ENCODE results near the gene CCDC87.

The CCDC87 gene

DNA sequence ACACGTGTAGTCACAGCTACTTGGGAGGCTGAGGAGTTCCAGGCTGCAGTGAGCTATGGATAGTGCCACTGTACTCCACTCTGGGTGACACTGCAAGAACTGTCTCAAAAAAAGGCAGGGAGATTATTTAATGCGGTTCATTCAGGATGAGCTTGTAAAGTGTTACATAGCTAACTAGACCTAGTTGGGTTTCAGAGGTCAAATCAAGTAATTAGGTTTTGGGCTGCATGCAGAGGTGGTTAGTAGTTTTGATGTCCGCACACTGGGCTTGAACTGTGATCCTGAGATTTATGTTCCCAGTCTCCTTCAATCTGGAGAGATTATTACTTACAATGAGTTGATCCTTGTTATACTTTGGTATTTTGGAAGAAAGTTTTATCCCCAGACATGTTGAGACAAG, 43.5 kb upstream of the CCDC87 start:
- no peak for DNase-seq (ENCODE audit: low spot score)
- in situ Hi-C loops (cut with MboI; ENCODE audit: low sequenced_read_pairs, unreplicated experiment): no loop called here
- TF ChIP-seq, protein P1, sequence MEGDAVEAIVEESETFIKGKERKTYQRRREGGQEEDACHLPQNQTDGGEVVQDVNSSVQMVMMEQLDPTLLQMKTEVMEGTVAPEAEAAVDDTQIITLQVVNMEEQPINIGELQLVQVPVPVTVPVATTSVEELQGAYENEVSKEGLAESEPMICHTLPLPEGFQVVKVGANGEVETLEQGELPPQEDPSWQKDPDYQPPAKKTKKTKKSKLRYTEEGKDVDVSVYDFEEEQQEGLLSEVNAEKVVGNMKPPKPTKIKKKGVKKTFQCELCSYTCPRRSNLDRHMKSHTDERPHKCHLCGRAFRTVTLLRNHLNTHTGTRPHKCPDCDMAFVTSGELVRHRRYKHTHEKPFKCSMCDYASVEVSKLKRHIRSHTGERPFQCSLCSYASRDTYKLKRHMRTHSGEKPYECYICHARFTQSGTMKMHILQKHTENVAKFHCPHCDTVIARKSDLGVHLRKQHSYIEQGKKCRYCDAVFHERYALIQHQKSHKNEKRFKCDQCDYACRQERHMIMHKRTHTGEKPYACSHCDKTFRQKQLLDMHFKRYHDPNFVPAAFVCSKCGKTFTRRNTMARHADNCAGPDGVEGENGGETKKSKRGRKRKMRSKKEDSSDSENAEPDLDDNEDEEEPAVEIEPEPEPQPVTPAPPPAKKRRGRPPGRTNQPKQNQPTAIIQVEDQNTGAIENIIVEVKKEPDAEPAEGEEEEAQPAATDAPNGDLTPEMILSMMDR (IDR thresholded peaks at IDR 0.05; ENCODE audit: borderline replicate concordance, control extremely low read depth, extremely low read depth, insufficient read depth, missing control alignments): no peak

GRCh38 chr11:66632952-66633351, 40.1 kb upstream of the CCDC87 start:
- in situ Hi-C loops (cut with MboI; ENCODE audit: low sequenced_read_pairs, unreplicated experiment): no loop called here
- no peak for DNase-seq (ENCODE audit: low spot score)
- TF ChIP-seq, protein P1 (IDR thresholded peaks at IDR 0.05; ENCODE audit: borderline replicate concordance, control extremely low read depth, extremely low read depth, insufficient read depth, missing control alignments): no peak

- TF ChIP-seq, protein P1 (IDR thresholded peaks at IDR 0.05; ENCODE audit: borderline replicate concordance, control extremely low read depth, extremely low read depth, insufficient read depth, missing control alignments): no peak
- no peak for DNase-seq (ENCODE audit: low spot score)
- in situ Hi-C loops (cut with MboI; ENCODE audit: low sequenced_read_pairs, unreplicated experiment): no loop called here
These were observed 39.0 kb upstream of the CCDC87 start for GRCh38 chr11:66631883-66632282.

DNA sequence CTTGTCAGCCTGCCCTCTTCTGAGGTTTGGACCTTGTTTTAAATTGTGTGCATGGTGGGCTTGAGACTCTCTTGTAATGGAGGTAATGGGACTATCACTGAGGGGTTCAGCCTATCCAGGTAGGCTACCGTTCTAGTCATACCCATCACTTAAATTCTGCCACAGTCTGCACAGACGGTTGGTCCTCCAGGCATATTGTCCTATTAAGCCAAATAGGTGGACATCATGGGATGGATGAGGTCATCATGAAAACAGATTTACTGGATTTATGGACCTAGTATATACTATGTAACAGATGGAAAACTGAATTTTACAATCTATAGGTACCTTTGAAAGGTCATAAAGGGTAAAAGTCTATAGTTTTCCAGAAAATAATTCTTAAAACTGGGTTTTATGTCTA, 36.5 kb upstream of the CCDC87 start:
- TF ChIP-seq, protein P1 (IDR thresholded peaks at IDR 0.05; ENCODE audit: borderline replicate concordance, control extremely low read depth, extremely low read depth, insufficient read depth, missing control alignments): no peak
- DNase-seq (ENCODE audit: low spot score): no peak
- in situ Hi-C loops (cut with MboI; ENCODE audit: low sequenced_read_pairs, unreplicated experiment): no loop called here

- no peak for DNase-seq (ENCODE audit: low spot score)
- in situ Hi-C loops (cut with MboI; ENCODE audit: low sequenced_read_pairs, unreplicated experiment): no loop called here
- TF ChIP-seq, protein P1 (IDR thresholded peaks at IDR 0.05; ENCODE audit: borderline replicate concordance, control extremely low read depth, extremely low read depth, insufficient read depth, missing control alignments): no peak
These were observed 35.3 kb upstream of the CCDC87 start for GRCh38 chr11:66628061-66628603.

DNA sequence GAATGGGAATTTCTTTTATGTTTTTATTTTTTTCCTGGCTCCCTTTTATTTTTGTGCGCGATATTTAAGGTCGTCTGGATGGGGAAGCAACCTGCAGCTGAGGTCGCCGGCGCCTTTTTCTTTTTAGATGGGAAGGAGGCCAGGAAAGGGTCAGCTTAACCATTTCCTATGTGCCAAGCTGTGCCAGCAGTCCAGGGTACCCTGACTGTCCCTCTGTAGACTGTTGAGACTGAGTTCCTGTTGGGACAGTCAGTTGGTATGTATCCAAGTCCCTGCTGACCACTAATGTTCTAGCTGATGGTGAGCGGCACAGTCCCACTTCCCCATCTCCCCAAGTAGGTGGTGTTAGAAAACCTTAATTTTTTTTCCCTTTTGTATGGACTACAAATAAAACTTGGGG, 34.1 kb upstream of the CCDC87 start:
- TF ChIP-seq, protein P1 (IDR thresholded peaks at IDR 0.05; ENCODE audit: borderline replicate concordance, control extremely low read depth, extremely low read depth, insufficient read depth, missing control alignments): no peak
- DNase-seq (ENCODE audit: low spot score): no peak
- in situ Hi-C loops (cut with MboI; ENCODE audit: low sequenced_read_pairs, unreplicated experiment): no loop called here

DNA sequence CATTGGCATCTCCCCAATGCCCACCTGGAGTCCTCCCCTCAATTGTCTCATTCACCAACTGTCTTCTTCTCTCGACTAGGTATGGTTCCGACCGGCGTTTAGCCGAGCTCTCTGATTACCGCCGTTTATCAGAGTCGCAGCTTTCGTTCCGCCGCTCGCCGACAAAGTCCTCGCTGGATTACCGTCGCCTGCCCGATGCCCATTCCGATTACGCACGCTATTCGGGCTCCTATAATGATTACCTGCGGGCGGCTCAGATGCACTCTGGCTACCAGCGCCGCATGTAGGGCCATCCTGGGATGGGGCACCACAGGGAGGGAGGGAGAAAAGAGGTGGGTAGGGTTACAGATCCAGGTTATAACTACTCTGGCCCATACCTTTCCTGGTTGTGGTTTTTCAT, 33.5 kb upstream of the CCDC87 start:
- no peak for DNase-seq (ENCODE audit: low spot score)
- TF ChIP-seq, protein P1 (IDR thresholded peaks at IDR 0.05; ENCODE audit: borderline replicate concordance, control extremely low read depth, extremely low read depth, insufficient read depth, missing control alignments): no peak
- in situ Hi-C loops (cut with MboI; ENCODE audit: low sequenced_read_pairs, unreplicated experiment): no loop called here

Data from GM13976 (cell line).